Stimulated activated CD8-positive, alpha-beta memory T cell treated with anti-CD3 and anti-CD28 coated beads, Interleukin-7, amount 100 ng/mL, for 4 hours (primary cell): ENCODE data around the gene DOCK4.
"Not testable (repeated sequence)": the region's sequence is repeated elsewhere in the genome, so short reads cannot be mapped to it uniquely, and the experiment has no call there.

ENCODE experiments used
- DNase-seq, 2 donors: peaks; one replicate each; pipeline ENCODE4 v3.0.0-alpha.2; 2020; ENCODE audit warnings: low read depth in 2 of 2

The DOCK4 gene

DNA sequence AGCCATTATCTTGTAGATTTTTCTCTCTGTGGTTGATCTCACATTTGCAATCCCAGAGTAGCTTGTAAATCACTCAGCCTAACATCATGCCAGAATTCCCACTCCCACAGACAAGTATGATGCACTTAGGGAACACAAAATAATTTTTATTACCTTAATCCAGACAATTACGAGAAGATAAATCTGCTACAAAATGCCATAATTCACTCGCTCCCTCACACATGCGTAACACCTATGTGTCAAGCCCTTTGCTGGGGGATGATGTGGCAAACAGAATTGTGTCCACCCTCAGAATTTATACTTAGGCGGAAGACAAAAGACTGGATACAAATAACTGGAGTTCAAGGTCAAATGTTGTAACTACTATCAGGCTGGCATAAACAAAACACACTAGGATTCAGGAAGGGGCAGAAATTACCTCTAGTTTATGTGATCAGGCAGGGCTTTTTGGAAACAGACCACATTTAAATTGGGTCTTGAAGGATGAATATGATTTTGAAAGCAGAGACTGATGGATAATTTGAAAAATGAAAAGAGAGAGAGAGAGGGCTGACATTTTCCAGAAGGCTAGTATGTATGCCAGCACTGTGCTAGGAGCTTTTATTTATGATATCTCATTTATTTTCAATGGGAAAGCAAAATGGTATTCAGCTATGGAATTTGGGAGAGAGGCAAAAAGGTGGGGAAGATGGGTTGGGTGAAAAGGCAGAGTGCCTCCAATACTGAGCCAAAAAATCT lies 69.8 kb downstream of the DOCK4 start:
- no peak for DNase-seq

DNA sequence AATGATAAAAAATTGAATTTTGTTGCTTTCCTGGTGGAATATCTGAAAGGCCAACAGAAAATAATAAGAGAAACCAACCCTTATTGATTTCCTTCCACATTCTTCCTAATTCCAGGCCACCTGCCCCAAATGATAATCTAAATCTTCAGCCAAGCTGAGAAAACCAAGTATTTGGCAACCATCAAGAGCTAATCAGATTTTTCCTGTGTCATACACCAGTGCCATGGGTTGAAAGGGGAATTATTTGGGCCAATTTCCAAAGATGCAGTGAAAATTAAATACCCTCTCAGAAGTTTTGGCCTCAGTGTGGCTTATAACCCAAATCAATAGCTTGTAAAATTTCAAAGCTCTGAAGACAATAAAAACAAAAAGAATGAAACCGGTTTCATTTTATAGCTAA lies 70.4 kb downstream of the DOCK4 start:
- no peak for DNase-seq

DNA sequence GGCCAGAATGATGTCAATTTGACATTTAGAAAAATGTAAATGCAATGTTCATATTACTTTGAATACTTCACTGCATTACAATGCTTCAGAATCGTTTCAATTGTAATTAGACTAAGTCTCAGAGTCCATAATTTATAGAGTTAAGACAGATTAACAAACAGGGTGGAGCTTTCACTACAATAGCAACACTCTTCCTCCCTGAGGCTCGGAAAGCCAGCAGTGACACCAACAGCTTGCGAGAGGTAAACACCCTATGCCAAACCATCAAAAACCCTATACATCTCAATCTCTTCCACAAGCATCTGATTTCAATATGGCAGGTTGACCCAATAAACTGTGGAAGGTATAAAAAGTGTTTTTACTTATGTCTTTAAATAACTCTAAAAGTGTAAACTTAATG lies 72.2 kb downstream of the DOCK4 start:
- DNase-seq, result no peak

DNA sequence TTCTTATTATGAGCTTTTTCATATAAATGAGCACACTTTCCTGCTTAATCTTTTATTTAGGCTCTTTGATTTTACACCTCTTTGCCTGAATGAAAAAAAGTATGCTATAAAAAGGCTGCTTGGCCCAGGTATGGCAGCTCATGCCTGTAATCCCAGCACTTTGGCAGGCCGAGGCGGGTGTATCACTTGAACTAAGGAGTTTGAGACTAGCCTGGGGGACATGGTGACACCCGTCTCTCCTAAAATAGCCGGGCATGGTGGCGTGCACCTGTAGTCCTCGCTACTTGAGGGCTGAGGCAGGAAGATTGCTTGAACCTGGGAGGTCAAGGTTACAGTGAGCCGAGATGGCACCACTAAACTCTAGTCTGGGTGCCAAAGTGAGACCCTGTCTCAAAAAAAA lies 72.9 kb downstream of the DOCK4 start:
- DNase-seq, result no peak

DNA sequence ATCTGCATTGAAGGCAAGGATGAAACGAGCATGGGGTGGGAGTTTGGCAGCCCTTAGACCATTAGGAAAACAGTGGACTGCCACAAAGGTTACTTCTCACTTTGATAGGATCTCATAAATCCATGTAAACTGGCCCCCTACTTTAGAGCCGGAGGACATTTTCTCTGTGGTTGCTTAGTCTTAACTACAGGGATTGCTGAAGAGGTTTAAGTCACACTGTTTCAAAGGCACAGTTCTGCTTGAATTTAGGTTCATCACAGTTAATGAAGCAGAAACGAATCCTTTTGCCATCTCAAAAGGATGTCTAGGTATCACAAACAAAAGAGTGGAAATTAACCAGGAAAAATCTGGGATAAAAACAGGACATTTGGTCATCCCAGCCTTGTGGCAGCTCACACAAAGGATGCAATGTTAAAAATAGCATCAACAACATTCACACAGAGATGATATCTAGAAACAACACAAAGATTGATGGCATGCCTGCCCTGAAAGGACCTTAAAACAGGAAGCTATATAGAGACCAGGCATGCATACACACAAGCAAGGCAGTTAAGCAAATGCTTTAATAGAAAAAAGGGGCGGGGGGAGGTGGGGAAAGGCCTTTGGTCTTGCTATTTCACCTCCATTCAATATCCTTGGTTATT lies 74.0 kb downstream of the DOCK4 start:
- DNase-seq, result no peak

DNA sequence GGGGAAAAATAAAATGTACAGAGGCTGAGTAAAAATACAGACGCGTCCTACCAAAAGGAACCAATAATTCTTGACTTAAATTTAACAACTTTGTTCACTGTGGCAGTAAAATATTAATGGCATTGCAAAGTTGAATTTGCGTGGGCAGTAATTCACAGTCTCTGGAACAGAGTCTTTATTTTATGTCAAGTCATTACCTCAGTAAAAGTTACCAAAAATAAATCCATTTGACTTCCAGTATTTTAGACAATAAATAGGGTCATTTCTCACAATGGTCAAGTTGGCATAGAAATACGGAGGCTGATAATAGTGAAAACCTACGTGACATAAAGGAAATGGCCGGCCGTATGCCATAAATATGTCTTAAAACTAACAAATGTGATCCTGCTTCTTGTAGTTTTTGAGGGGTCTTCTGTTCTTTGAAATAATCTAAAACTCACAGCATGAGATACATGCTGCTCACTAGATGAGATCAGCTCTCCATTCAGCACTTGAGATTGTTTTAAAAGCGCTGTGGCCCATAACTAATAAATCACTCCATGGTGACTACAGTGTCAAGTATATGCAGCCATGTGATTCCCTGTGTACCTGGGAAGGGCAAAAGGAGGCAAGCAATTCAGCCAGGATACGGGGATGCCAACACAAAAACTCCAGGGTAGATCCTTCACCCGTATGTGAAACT lies 75.3 kb downstream of the DOCK4 start:
- DNase-seq, result no peak

DNA sequence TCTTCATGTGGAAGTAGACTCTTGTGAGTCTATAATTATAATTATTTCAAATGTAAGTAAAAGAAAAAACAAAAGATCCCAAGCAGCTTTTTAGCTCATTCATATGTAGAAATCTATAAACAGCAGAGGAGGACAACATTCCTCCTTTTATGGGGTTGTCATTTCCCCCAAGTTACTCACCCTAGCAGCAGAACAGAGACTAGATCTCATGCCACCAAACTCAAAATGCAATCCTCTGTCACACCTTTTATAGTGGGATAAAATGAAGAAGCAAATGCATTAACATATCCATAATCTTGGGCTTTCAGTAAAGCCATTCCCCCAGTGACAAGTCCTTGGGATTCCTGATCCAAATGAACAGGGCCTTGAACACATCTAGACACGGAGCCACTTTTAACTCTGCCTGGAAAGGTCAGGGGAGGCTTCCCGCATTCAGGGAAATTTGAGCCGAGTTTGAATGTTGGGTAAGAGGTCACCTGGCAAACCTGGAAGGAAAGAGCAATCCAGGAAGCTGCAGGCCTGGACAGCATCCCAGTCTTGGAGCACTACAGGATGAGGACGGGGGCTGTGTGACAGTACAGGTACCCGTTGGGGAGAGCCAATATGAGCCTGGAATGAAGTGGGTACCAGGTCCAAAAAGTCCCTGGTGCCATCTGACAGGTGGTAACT lies 76.4 kb downstream of the DOCK4 start:
- DNase-seq, result no peak

DNA sequence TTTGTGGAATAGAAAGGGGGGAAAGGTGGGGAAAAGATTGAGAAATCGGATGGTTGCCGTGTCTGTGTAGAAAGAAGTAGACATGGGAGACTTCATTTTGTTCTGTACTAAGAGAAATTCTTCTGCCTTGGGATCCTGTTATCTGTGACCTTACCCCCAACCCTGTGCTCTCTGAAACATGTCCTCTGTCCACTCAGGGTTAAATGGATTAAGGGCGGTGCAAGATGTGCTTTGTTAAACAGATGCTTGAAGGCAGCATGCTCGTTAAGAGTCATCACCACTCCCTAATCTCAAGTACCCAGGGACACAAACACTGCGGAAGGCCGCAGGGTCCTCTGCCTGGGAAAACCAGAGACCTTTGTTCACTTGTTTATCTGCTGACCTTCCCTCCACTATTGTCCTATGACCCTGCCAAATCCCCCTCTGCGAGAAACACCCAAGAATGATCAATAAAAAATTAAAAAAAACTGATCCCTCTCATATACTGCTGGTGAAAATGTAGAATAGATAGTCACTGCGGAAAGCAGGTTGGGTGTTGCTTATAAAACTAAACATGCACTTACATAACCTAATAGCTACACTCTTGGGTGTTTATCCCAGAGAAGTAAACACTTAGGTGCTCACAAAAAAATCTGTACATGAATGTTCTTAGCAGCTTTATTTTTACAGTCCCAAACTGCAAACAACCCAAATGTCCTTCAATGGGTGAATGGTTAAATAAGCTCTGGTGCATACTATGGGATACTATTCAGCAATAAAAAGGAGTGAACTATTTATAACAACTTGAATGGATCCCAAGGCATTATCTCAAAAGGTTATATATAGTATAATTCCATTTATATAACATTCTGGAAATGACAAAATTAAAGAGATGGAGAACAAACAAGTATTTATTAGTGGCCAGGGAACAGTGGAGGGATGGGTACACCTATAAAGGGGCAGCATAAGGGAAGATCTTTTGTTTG lies 77.5 kb downstream of the DOCK4 start:
- DNase-seq, result not testable (repeated sequence)

DNA sequence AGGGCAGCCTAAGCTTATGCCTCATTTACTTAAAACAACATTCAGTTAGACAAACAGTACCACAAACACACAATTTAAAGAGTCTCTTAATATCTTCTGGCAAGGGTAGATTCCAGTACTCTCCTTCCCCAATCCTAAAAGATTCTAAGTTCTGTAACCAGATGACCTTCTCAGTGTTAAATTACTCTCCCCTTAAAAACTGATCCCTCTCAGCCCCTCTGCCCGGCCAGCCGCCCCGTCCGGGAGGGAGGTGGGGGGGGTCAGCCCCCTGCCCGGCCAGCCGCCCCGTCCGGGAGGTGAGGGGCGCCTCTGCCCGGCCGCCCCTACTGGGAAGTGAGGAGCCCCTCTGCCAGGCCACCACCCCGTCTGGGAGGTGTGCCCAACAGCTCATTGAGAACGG lies 78.2 kb downstream of the DOCK4 start:
- not testable (repeated sequence) for DNase-seq

DNA sequence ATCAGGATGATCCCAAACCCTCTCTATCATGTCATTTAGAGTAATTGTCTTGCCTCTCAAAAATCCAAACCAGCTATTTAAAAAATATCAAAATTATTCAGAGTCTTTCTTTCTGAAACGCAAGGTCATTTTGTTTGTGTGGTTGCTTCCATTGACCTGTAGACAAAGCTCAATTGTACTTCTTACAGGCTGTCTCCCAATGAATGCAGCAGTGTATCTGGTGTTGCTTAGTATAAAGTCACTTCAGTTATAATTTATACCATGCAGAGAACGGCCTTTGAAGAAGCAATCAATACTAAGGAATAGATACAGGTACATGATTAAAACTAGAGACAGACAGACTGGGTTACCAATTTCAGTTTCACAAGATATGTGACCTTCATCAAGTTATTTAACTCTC lies 80.9 kb downstream of the DOCK4 start:
- DNase-seq, result no peak

DNA sequence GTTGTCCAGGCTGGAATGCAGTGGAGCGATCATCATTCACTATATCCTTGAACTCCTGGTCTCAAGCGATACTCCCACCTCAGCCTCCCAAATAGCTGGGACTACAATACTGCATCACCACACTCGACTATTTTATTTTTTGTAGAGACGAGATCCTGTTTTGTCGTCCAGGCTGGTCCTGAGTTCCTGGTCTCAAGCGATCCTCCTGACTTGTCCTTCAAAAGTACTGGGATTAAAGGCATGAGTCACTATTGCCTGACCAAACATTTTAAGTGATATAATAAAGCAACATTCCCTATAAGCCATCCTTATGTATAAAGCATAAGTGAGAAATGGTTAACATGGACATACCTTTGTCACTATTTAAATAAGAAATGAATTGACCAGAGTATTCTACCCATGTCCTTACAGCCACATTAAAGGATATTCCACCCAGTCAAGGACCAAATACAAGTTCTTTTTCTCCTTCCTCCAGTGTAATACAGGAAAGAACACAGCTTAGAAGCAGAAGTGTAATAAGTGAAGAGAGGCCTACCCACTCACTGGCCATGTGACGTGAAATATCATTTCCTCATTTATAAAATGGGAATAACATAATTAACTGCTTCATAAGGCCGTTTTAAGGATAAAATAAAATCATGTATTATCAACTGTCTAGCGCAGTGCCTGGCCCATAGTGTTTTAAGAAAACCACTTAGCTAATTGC lies 82.0 kb downstream of the DOCK4 start:
- no peak for DNase-seq

DNA sequence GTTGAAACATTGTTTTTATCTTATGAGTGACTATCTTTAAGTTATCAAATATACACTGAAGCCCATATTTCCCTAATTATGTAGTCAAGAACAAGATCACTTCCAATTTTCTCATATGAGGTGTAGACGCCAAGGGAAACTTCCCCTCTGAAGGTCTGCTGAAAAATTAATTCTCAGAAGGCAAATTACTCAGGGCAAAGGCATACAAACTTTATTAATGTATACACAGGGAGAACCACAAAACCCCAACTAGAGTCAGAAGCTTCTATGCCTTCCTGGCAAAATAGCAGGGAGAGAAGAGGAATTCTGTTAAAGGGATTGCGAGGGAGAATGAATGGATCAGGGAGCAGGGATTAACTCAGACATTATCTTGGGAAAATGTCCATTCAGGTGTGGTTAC lies 83.4 kb downstream of the DOCK4 start:
- DNase-seq, result no peak

DNA sequence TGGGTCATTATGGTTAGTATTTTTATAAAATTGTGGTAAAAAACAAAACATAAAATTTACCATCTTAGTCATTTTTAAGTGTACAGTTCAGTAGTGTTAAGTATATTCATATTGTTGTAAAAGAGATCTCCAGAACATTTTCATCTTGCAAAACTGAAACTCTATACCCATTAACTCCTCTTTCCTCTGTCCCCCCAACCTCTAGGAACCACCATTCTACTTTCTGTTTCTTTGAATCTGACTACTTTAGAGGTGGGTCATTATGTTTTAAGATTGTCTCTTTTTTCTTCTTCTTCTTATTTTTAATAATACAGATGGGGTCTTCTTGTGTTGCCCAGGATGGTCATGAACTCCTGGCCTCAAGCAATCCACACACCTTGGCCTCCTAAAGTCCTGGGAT lies 84.1 kb downstream of the DOCK4 start:
- no peak for DNase-seq

DNA sequence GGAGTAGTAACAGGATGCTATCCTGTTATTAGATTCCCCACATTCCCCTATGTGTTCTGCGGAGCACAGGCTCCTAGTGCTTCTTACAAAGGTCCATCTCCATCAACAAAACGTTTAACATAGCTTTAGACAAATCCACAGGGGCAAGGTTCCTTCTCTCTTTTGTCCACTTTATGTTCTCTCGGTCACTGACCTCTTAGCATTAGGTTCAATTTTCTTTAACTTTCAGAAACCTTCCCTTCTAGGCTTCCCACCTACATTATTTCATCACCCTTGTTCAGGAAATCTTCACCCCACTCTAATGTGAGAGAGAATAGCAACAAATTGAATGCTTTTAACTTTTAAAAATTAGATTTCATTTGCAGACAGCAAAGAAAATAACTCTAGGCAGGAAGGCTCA lies 84.9 kb downstream of the DOCK4 start:
- DNase-seq, result no peak

DNA sequence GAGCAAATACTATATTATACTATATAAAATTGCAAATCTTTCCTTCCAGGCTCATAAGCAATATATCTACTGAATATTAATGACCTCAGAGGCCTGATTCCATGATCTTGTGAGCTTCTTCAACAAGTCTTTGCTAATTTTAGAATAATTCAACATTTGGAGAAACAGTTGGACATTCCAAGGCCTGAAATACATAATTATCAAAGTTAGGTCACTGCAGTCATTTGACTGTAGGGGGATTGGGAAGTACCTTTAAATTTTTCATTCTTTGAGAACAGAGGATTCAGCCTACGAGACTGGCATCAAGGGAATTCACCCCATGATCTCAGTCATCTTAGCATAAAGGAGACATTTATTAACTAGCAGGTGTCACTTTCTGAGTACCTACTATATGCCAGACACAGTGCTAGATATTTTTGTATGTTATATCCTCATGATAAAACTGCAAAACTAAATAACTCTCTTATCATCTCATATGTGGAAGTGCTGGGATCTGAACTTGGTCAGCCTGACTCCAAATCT lies 85.4 kb downstream of the DOCK4 start:
- DNase-seq, result no peak

DNA sequence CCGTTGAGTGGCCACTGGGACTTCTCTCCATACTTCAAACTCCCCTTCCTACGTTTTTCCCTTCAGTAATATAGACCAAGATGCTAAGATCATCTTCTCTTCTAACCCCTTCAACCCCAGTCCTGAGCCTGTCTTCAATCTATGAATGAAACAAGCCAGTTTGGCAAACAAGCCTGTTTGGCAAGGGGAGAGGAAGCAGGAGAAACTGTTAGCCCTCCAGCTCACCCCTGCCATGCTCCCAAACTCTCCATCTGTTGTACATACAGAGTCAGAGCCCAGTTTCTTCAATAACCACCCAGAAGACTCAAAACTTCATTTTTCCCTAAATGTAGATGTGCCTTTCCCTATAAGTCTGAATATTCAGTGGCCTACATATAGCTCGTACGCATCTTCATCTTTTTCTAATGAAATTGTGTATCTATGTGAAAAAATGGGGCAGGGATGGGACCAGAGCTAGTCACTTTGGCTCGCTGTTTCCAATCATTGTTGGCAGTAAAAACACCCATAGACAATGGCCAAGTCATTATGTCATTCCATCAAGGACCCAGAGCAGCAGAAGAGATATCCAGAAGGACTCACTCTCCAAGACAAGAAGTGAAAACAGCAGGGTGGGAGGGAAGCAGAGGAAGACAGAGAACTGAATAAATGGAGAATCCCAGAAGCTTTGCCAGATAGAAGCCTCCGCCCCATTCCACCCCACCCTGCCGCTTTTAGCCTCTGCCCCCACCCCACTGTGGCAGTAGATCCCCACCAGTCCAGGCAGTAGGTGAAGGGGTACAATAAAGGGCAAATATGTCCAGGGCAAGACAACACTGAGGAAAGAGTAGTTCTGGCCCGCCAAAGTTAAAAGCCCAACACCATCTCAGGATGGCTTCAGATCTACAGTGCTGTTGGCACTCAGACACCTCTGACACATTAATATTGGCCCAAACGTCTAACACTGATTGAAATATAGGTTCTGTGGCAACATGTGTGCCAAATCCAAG lies 87.3 kb downstream of the DOCK4 start:
- DNase-seq, result no peak

DNA sequence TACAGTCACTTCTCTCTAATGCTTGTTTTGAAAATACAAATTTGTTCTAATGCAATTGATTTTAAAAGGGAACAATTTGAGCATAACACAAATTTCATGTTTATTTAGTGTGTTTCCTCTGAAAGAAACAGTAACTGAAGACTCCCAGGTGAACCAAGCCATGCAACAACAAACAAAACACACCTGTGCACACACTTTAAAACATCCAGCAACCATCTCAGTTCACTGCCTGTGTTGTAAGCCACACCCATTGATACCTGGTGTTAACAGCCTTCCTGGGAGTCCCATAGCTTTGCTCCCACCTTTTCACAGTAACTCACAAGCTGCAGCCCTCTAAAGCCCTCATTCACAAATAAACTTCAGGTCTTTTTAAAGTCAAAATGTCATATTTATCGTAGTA lies 89.3 kb downstream of the DOCK4 start:
- no peak for DNase-seq

DNA sequence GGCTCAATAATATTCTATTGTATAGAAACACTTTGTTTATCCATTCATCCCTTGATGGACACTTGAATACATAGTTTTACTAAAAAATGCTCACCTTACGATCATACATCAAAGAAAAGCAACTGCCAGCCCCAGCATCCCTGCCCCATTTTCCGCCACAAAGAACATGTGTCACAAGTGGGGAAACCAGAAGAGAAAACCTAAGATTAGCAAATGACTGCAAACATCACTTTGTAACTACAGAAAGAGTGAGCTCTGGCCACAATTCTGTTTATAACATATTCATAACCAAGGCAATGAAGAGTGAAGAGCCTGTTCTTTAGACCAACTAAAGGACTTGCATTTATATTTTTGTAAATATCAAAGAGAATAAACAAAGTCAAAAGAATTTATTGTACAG lies 89.8 kb downstream of the DOCK4 start:
- no peak for DNase-seq

DNA sequence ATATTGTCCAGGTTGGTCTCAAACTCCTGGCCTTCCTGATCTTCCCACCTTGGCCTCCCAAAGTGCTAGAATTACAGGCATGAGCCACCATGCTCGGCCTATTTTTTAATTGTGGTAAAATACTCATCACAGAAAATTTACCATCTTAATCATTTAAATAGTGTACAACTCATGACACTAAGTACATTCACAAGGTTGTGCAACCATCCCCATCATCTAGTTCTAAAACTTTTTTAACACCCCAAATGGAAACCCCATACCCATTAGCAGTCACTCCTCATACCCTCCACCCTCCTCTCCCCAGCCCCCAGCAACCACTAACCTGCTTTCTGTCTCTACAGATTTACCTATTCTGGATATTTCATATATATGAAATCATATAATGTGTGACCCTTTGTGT lies 90.3 kb downstream of the DOCK4 start:
- DNase-seq, result no peak
